Stimulated activated CD4-positive, alpha-beta T cell treated with anti-CD3 and anti-CD28 coated beads, TNF-alpha, amount 100 ng/mL, for 4 hours (primary cell): ENCODE measurements around the gene HMG20A.
A peak's percentile ranks its signal among the peaks of the same experiment; 100 is the strongest.

Source experiments
- DNase-seq, 3 experiments: peaks; one replicate each; pipeline ENCODE4 v3.0.0-alpha.2; 2020; ENCODE audit warnings: low read depth in 3 of 3

Gene HMG20A

DNA sequence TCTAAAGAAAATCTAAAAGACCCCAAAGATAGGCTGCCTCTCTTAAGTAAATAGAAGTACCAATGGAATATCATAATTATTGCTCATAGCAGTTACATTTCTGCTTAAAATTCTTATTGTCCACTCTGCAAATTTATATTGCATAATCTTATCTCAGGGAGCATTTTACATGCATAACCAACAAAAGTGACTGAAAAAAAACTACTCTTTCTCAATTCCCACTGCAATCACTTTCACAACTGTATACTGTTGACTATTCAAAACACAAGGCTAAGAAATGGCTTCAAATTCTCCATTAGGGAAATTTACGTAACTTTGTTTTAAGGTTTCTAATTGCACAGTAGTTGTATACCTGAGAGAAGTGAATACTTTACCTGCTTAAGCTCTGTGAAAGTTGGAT is 56.3 kb downstream of the HMG20A start:
- no peak for DNase-seq

DNA sequence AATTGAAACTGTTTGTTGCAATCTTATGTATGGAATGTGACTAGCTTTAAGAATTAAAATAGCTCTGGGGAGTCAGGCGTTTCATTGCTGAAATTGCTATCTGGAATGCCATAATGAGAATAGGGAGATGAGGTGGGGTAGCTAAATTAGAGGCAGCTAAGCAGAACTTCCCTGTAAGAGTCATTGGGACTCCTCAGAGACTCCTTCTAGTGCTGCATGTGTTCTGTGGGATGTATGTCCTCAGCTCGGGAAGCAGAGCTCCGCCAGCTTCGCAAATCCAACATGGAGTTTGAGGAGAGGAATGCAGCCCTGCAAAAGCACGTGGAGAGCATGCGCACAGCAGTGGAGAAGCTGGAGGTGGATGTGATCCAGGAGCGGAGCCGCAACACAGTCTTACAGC is 57.4 kb downstream of the HMG20A start:
- DNase-seq: no peak

DNA sequence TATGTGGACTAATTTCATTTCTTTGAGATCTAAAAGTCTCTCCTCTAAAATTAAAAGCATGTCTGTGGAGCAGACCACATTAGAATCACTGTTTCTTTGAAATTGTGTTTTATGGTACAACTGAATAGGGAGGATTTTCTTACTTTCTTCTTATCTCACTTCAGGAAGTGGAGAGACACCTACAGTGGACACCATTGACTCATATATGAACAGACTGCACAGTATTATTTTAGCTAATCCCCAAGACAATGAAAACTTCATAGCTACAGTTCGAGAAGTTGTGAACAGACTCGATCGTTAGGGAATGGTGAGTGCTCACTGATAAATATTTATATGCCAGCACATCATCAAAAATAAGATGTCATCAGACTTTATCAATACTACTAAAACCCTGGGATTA is 58.3 kb downstream of the HMG20A start:
- no peak for DNase-seq

DNA sequence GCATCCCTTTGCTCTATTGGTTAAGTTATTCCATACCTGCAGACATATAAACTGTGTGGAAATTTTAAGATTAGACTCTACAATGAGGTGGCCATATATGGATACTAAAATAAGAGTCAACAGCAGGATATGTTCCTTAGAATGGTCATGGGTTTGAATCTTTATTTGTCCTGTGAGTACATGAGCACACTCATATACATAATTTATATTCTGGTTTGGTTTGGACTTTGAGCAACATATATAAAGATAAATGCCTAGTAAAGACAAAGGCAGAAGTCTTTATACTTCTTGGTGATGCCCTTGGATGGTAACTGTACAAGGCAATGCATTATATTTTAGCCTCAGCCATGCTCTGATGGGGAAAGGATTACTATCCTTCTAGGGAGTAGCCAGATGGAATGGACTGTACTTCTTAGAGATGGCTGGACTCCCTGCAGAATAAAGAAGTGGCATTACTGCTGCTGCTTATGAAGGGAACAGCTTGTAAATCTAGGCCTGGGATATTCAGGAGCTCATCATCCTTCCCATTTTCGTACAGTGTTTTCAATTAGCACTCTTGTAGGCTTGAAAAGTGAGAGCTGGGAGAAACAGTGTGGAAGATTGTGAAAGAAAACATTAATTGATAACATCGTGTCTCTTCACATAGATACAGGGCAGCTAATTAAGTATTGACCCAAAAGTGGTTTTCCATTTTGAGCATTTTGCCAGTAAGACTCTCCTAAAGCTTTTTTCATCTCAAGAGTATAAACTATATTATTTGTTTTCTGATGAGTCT is 60.4 kb downstream of the HMG20A start:
- DNase-seq: no peak

DNA sequence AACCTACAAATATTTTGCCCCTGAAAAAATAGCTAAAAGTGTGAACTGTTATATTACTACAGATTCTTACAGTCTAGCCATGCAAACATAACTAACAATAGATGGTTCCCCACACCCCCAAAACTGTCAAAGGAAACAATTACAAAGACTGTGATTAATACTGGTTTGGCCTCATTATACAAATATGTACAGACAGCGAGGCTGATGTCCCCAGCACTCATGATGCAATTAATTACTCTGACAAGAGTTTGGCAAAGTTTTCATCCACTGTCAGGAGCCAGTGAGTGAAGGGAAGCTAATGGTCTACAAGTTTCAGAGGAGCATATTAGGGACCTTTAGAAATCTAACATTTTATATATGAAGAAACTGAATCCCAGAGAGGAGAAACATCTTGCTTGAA is 61.0 kb downstream of the HMG20A start:
- no peak for DNase-seq

DNA sequence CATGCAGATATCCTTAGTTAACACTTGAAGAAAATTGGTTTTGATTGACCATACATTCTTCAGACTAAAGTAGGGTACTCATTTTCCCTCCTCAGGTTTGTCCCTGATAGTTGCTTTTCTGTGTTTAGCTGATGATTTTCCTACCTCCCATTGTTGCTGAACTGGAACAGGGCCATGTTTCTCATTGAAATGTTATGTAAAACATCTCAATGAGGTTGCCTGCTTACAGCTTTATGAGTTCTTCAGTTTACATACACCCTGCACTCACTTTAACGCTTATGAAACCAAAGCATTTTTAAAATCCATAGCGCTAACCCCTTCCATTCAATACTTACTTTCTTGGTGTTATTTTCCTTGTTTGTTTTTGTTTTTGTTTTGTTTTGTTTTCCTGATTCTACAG is 61.9 kb downstream of the HMG20A start:
- no peak for DNase-seq

DNA sequence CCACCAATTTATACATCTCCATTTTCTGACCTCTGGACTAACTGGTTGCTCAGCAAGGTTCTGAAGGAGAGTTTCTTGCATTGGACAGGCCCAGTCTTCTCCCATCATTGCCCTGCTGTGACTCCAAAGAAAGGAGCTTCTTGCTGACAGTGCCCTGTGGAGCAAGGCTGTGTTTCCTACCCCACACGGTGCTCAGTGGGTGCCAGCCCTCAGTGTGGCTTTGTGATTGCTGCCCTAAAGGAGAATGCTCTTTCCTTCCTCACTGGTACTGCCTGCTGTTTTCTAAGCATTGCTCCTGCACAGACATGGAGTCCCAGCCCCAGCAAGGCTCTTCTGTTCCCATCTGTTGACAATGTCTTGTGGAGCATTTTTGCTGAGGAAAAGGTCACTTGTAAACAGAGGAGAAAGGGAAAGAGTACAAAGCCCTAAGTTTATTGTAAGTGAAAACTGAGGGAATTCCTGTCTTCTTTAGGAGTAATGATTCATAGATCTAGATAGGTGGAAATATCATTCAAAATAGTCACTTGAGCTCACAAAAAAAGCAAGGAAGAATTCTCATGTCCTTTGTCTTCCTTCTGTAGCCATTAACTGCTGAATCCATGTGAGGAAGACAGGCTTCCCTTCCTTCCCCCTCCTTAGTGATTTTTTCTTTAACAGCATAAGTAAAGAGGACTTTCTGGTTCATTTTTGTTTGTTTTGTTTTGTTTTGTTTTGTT is 62.9 kb downstream of the HMG20A start:
- DNase-seq: no peak

DNA sequence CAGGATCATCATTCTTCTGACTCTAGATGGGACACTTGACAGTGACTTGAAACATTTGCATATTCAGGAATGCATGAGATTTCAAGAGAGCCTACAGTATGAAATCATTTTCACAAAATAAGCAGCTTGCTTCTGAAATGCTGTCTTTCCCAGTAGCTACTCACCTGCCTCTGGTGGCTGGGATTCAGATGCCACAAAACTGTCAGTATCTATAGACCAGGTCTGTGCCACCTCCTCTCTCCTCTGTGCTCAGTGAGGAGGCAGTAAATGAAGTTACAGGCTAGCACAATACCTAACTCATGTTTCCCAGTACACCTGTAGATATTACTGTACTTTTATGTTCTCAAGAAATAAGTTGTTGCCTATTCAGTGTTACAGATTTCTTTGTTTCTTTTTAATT is 64.3 kb downstream of the HMG20A start:
- no peak for DNase-seq

DNA sequence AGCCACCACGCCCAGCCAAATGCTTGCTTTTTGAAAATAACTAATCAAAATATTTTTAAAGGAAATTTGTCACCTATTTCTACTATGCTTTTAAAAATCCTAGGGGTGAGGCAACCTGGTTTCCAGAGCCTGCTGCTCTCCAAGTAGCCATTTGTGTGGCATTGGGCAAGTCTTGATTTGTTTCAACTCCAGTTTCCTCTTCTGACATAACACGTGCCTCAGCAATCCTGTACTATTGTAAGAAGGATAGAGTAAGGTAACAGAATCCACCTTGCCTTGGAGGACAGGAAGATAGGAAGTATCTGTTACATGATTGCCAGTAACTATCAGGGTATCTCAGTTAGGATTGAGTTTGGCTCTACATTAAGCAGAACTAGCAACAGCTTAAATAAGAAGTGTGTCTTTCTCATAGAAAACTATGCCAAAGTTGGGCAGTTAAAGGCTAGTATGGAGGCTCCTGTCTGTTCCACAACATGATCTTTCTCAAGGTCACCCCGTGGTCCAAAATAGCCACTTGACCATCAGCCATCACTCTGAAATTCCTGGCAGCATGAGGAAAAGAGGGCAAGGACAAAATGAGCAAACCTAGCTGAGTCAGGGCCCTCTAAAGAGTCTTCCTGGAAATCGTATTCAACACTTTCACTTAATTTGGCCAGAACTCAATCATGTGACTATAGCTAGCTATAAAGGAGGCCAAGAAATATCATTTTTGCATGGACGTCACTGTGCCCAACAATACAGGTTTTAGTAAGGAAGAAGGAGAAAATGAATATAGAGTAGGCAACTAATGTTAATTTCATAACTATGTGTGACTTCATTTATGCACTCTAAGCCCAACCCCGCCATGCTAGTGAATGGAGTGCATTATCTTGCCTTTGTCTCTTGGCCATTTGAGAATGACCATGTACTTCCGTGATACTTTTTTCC is 66.1 kb downstream of the HMG20A start:
- DNase-seq: no peak

DNA sequence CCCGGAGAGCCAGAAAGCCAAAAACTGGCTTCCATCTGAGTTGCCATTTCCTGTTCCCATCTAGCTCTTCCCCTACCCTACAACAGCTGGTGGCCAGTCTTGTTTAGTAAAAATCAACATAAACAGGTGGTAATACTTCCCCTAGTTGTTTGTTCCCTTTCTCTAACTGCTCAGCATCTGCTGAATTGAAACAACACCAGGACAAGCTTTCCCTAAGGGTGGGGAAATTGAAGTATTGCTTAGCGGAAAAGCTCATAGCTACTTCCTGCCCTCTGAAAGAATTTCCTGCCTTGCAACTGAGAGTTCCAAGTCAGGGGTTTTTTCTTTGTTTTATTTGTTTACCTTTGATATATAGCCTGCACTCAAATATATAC is 66.8 kb downstream of the HMG20A start:
- DNase-seq: no peak

DNA sequence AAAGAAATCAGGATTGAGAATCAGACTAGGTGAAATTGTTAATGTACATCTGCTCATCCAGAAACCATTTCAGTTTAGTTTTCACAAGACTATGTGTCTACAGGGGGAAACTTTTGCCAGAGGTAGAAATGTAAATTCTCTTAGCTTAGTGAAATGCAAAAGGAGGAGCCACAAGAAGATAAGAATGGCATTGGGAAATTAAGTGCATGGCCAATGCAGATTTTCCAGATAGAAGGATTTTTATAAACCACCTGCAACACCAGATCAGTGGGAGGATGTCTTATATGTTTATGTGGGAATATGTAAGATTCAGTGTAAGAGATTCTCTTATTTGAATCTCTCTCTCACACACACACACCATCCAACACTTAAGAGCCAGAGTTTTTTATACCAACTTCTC is 67.2 kb downstream of the HMG20A start:
- DNase-seq: no peak

DNA sequence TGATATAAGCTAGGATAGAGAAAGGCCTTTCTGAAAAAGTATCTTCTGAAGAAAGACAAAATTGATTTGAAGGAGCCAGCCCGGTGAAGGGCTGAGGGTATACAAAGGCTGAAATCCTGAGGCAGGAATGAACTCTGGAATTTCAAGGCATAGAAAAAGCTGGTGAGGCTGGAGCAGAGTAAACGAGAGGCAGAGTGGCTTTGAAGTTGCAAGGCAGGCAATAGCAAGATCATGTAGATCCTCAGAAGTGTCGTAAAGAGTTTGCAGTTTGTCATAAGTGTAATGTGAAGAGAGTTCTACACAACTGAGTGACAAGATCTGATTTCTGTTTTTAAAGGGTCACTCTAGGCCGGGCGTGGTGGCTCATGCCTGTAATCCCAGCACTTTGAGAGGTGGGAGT is 69.0 kb downstream of the HMG20A start:
- DNase-seq: no peak

DNA sequence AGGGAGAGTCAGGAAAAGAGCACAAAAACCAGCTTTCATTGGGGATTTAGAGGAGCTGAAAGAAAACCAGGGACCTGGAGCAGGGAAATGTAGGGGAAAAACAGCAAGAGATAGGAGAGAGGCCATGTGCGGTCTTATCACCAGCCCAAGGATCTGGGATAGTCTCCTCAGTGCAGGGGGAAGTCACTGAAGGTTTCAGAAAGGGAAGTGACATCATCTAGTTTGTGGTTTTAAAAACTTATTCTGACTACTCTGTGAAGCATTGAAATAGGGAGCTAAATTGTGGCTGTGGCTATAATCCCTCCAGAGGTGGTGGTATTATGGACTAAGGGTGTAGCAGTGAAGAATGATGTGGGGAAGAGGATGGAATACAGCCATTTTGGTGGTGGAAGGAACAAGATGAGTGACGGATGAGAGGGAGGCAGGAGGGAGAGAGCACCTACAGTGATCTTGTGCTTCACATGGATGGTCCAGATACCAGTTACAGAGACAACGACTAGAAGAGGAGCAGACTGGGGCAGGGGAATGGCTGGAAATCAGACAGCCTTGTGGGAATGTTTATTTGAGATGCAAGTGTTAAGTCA is 72.7 kb downstream of the HMG20A start:
- no peak for DNase-seq

DNA sequence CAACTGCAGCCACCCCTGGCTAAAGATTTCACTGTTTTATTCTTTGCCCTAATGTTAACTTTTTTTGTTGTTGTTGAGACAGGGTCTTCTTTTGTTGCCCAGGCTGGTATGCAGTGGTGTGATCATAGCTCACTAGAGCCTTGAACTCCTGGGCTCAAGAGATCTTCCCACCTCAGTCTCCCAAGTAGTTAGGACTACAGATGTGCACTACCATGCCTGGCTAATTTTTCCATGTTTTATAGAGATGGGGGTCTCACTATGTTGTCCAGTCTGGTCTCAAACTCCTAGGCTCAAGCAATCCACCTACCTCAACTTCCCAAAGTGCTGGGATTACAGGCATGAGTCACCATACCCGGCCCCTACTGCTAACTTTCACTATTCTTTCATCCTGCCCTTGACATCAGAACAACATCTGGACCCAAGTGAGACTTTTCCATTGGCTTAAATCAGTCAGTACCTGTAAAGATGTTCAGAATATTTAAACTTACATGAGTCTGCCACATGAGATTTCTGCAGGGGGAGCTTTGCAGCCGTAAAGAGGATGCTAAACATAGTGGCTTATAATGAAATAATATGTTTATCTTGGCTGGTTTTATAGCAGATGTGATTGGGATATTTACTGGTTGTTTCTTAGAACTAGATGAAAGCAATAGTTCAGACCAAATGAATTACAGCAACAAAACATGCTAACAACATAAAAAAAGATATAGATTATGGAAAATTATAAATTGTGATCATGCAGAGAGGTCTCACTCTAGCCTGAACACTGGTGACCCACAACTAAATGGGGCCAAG is 73.6 kb downstream of the HMG20A start:
- no peak for DNase-seq

DNA sequence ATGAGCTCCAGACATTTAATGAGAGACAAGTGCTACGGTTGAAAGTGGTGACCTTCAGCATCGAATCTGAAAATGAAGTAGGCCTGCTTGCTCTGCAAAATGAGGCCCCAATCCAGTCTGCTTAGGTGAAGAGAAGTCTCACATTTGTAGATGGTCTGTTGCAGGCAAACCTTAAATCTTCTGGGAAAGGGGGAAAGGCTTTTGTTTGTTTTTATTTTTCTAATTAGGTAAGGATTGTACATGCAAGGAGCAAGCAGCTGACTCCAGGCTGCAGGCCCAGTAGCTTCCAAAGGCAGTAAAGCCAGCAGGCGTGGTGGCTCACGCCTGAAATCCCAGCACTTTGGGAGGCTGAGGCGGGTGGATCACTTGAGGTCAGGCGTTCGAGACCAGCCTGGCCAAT is 74.3 kb downstream of the HMG20A start:
- DNase-seq: no peak

DNA sequence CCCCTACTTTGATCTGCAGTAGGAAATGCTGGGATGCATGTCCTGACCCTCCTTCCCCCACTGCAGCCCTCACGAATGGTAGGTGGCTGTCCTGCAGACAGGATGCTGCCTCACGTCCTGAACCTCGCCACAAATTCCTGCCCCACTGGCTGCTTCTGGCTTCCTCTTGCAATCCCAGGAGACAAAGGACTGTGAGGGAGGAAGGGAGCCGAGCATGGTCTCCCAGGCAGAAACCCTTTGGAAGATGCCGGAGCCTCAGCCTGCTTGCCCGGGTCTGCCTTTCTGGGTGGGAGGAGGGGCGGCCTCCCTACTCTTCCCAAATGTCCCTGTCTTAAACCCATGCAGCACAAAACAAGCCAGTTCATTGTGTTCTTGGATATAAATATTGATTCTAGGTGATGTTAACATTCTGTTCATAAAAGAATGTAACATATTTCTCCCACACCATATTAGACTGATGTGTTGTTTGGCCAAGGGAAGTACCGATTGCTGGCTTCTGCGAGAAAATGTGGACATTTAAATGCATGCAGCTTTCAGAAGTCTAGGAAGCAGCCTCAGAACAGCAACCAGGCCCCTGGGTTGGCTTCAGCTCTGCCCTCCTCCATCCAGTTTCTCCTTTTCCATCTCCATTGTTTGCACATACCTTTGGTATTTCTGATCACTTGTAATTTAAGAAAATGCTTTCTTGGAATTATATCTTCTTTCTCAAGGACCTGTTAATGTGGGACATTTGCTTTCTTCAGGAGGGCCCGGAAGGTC is 75.3 kb downstream of the HMG20A start:
- no peak for DNase-seq

DNA sequence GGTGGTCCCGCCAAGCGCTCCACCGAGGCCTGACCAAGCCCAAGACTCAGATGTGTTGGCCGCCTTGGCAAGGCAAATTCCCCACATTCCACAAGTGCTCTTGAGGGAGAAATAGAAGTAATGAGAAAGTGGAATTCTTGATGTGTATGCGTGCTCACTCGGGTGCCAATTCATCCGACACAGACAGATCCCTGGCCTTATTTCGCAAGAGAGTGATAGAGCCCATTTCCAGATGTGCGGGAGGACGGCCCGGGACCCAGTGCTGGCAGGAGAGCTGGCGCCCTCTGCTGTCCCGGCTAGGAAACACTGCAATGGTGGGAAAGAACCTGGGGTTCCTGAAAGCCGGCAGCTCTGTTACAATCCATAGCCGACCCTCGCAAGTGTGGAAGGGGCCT is 76.0 kb downstream of the HMG20A start:
- DNase-seq: peak; percentile 58 to 62 (median 59)

DNA sequence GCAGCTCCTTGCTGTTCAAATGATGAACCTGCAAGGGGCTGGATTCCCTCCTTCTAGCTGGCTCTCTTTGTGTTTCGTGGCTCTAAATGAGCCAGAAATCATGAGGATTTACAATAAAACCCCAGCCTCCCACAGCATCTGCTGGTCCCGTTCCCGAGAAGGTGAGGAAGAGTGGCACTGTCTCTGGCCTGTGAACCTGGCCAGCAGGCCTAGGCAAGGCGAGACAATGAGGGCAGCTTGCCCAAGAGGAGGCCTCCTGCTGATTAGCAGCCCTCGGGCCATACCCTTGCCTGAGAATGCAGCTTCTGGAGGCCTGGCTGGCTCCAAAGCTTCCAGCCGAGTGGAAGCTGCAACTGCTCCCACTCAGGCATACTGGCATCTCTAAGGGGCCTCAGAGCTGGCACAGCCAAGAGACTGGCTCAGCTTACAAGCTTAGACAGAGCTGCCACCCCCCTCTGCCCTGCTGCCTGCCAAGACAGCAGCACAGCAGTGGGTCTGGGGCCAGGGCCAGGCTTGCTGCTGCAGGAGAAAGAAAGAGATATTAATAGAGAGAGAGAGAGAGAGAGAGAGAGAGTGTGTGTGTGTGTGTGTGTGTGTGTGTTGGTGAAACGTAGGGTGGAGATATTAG is 76.5 kb downstream of the HMG20A start:
- DNase-seq: no peak

DNA sequence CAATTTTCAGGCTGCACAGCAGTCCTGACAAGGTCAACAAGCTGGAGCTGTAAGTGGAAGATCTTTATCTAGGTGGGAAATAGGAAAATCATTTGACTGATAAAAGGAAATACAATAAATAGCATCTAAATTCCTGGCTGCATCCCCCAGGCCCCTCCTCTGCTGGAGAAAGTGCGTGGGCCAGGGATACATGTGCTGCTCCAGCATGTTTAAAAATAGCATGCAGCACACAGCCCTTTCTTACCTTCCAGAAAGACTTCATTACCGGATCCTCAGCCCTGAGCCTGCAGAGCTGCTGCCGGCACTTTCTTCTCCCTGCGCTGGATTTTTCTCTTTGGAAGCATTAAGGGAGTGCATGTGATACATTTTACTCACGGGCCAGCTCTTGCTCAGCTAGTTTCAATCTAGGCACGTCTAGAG is 77.3 kb downstream of the HMG20A start:
- DNase-seq: no peak
